Hepatocyte (in vitro differentiated cells): ENCODE results near the gene PER2. TPM values are rescaled to one million over a fixed set of nuclear protein-coding genes. Genes with fewer than 3 reads are reported as not detected.
A peak's percentile ranks its signal among the peaks of the same experiment; 100 is the strongest.

Source experiments
- DNase-seq: peaks from one replicate; pipeline ENCODE4 v3.0.0-alpha.2; 2016; ENCODE audit warnings: low spot score
- H2AFZ ChIP-seq: fragments of 200-600 bp; sonication (generic); 2 replicates; pipeline ENCODE4 v1.6.0; 2016; ENCODE audit warnings: antibody characterized with exemption, mild to moderate bottlenecking
- H3K27ac ChIP-seq: fragments of 200-600 bp; sonication (generic); 2 replicates; pipeline ENCODE4 v1.5.1; 2016; ENCODE audit warnings: mild to moderate bottlenecking
- H3K27me3 ChIP-seq: fragments of 200-600 bp; sonication (generic); 2 replicates; pipeline ENCODE4 v1.6.1; 2016
- H3K36me3 ChIP-seq: fragments of 200-600 bp; sonication (generic); replicated peaks from 2 replicates; pipeline ENCODE4 v1.5.1; 2016; ENCODE audit warnings: low read depth; ENCODE audit not compliant: insufficient read depth
- H3K4me1 ChIP-seq: fragments of 200-600 bp; sonication (generic); 2 replicates; pipeline ENCODE4 v1.5.1; 2016; ENCODE audit warnings: mild to moderate bottlenecking, moderate library complexity; ENCODE audit not compliant: insufficient read depth
- H3K4me2 ChIP-seq: fragments of 200-600 bp; sonication (generic); 2 replicates; pipeline ENCODE4 v1.6.0; 2016
- H3K4me3 ChIP-seq: fragments of 200-600 bp; sonication (generic); 2 replicates; pipeline ENCODE4 v1.5.1; 2016; ENCODE audit warnings: mild to moderate bottlenecking
- H3K79me2 ChIP-seq: fragments of 200-600 bp; sonication (generic); 2 replicates; pipeline ENCODE4 v1.6.0; 2017; ENCODE audit warnings: mild to moderate bottlenecking
- H3K9me2 ChIP-seq: fragments of 200-600 bp; sonication (generic); replicated peaks from 2 replicates; pipeline ENCODE4 v1.6.0; 2017; ENCODE audit warnings: mild to moderate bottlenecking; ENCODE audit not compliant: insufficient read depth
- H3K9me3 ChIP-seq: fragments of 200-600 bp; sonication (generic); 2 replicates; pipeline ENCODE4 v1.5.1; 2016; ENCODE audit warnings: low read depth, mild to moderate bottlenecking
- H4K20me1 ChIP-seq: fragments of 200-600 bp; sonication (generic); 2 replicates; pipeline ENCODE4 v1.6.0; 2016; ENCODE audit warnings: mild to moderate bottlenecking; ENCODE audit not compliant: insufficient read depth, poor library complexity, severe bottlenecking
- EZH2 ChIP-seq: fragments of 200-600 bp; sonication (generic); IDR thresholded peaks from 2 replicates; pipeline ENCODE4 v1.6.1; 2016; ENCODE audit warnings: antibody characterized with exemption, mild to moderate bottlenecking, borderline replicate concordance
- EZH2phosphoT487 ChIP-seq: fragments of 200-600 bp; sonication (generic); IDR thresholded peaks from one replicate; pipeline ENCODE4 v1.6.1; 2018; ENCODE audit warnings: antibody characterized with exemption, mild to moderate bottlenecking, low read depth, moderate library complexity; ENCODE audit not compliant: unreplicated experiment, severe bottlenecking
- WGBS: methylation state at CpG from one replicate; pipeline ENCODE4 v1.1.6; 2016; ENCODE audit warnings: low lambda C conversion rate; ENCODE audit errors: missing lambda C conversion rate; 5-methylcytosine and 5-hydroxymethylcytosine counted together
- polyA plus RNA-seq: library from polyadenylated mRNA; unstranded; fragments of >200 nt; fragmentation: Nextera tagmentation; extraction: Ambion mirVana; gene quantifications from 2 replicates; pipeline ENCODE4 v1.2.1, GENCODE V29; 2016
- total RNA-seq: library from RNA; depleted of rRNA; stranded (reverse); fragments of >200 nt; gene quantifications from 2 replicates; pipeline ENCODE4 v1.2.3, GENCODE V29; 2014
- TF ChIP-seq, protein P1 (sequence below): fragments of 200-600 bp; sonication (generic); IDR thresholded peaks from 2 replicates; pipeline ENCODE4 v1.5.1; 2016; ENCODE audit warnings: antibody characterized with exemption, mild to moderate bottlenecking; ENCODE audit not compliant: poor library complexity

Gene PER2
- total and polyA plus RNA-seq, 2 experiments from 2014 or later = 6.0 to 8.9 TPM

GRCh38 chr2:238247002-238247822 is 41.2 kb downstream of the PER2 start:
- Histone ChIP-seq H3K4me3 (no peak overlapping the region), H3K36me3 (no peaks in the 10 kb centered on the region), H3K27ac (no peak overlapping the region), H3K4me2 (no peak overlapping the region), H3K27me3 (no peaks in the 10 kb centered on the region), H3K4me1 (peaks cover 13% of the 10 kb centered on the region), H2AFZ (no peak overlapping the region), H3K9me2 (no peaks in the 10 kb centered on the region), H4K20me1 (no peaks in the 10 kb centered on the region), H3K9me3 (no peaks in the 10 kb centered on the region), H3K79me2 (no peaks in the 10 kb centered on the region)
- no peak for DNase-seq
- WGBS = 94% methylated on average over 13 of the region's 13 CpGs
- TF ChIP-seq EZH2phosphoT487 = no peak
- TF ChIP-seq, protein P1, sequence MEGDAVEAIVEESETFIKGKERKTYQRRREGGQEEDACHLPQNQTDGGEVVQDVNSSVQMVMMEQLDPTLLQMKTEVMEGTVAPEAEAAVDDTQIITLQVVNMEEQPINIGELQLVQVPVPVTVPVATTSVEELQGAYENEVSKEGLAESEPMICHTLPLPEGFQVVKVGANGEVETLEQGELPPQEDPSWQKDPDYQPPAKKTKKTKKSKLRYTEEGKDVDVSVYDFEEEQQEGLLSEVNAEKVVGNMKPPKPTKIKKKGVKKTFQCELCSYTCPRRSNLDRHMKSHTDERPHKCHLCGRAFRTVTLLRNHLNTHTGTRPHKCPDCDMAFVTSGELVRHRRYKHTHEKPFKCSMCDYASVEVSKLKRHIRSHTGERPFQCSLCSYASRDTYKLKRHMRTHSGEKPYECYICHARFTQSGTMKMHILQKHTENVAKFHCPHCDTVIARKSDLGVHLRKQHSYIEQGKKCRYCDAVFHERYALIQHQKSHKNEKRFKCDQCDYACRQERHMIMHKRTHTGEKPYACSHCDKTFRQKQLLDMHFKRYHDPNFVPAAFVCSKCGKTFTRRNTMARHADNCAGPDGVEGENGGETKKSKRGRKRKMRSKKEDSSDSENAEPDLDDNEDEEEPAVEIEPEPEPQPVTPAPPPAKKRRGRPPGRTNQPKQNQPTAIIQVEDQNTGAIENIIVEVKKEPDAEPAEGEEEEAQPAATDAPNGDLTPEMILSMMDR = no peak
- no peak for TF ChIP-seq EZH2

DNA sequence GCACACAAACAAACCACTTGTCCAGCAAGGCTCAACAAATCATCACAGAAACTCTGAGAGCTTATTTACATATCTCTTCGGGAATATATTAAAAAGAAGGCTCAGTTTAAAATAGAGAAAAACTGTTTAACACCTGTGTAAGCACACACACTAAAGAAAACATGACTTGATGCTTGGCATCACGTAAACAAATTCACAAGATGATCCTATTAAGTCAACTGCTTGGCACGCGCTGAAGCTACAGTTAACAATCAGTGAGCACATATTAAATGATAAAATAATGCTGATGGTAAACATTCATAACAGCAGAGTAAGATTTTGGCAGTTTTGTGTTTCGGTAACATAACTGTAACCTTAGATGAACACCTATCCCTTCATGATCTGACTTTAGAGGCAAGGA is 44.3 kb downstream of the PER2 start:
- Histone ChIP-seq H3K9me3 (no peaks in the 10 kb centered on the region), H2AFZ (no peak overlapping the region), H3K4me2 (no peak overlapping the region), H3K9me2 (no peaks in the 10 kb centered on the region), H3K79me2 (no peaks in the 10 kb centered on the region), H3K27ac (no peak overlapping the region), H3K4me3 (no peak overlapping the region), H3K4me1 (peaks cover 28% of the 10 kb centered on the region), H3K27me3 (no peaks in the 10 kb centered on the region), H3K36me3 (no peaks in the 10 kb centered on the region), H4K20me1 (no peaks in the 10 kb centered on the region)
- TF ChIP-seq, protein P1 = no peak
- no peak for TF ChIP-seq EZH2phosphoT487
- no peak for TF ChIP-seq EZH2
- WGBS = 94% methylated on average over 5 of the region's 5 CpGs
- no peak for DNase-seq

- Histone ChIP-seq H3K36me3 (no peaks in the 10 kb centered on the region), H3K4me1 (peaks cover 32% of the 10 kb centered on the region), H3K27ac (peak overlapping the region; percentile 64), H2AFZ (no peak overlapping the region), H3K9me2 (no peaks in the 10 kb centered on the region), H3K4me3 (no peak overlapping the region), H3K27me3 (peaks cover 4% of the 10 kb centered on the region), H3K79me2 (no peaks in the 10 kb centered on the region), H4K20me1 (no peaks in the 10 kb centered on the region), H3K9me3 (no peaks in the 10 kb centered on the region), H3K4me2 (peak overlapping the region; percentile 11)
- WGBS = 87% methylated on average over 10 of the region's 10 CpGs
- TF ChIP-seq EZH2phosphoT487 = no peak
- TF ChIP-seq EZH2 = no peak
- TF ChIP-seq, protein P1 = no peak
- no peak for DNase-seq
These were observed 44.8 kb downstream of the PER2 start for GRCh38 chr2:238243496-238244076.
